WI38 (cell line): ENCODE measurements around the gene ERGIC1.

Source experiments
- H3K4me3 ChIP-seq: 2 replicates; pipeline ENCODE4 v1.5.1; 2011; ENCODE audit warnings: low read depth, mild to moderate bottlenecking, control low read depth, low read length
- TF ChIP-seq, protein P1 (sequence below): IDR thresholded peaks from 2 replicates; pipeline ENCODE4 v1.5.1; 2012; ENCODE audit warnings: low read depth, mild to moderate bottlenecking, control low read depth, low read length

The ERGIC1 gene

DNA sequence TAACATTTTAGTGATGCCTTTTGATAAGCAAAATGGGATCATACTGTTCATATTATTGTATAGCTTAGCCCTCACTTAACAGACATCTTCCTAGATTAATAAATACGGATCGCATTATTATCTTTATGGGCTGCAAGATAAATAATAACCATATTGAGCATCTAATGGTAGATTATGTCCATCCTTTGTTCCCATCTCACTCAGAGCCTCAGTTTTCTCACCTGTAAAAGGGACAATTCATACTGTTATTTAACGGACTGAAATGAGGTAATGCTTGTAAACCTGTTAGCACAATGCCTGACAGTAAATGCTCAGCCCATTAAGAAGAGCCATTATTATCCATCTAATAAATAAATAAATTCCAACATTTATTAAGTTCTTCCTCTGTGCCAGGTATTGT is 122.2 kb downstream of the ERGIC1 start:
- TF ChIP-seq, protein P1, sequence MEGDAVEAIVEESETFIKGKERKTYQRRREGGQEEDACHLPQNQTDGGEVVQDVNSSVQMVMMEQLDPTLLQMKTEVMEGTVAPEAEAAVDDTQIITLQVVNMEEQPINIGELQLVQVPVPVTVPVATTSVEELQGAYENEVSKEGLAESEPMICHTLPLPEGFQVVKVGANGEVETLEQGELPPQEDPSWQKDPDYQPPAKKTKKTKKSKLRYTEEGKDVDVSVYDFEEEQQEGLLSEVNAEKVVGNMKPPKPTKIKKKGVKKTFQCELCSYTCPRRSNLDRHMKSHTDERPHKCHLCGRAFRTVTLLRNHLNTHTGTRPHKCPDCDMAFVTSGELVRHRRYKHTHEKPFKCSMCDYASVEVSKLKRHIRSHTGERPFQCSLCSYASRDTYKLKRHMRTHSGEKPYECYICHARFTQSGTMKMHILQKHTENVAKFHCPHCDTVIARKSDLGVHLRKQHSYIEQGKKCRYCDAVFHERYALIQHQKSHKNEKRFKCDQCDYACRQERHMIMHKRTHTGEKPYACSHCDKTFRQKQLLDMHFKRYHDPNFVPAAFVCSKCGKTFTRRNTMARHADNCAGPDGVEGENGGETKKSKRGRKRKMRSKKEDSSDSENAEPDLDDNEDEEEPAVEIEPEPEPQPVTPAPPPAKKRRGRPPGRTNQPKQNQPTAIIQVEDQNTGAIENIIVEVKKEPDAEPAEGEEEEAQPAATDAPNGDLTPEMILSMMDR = no peak
- no peak overlapping the region for H3K4me3 ChIP-seq

DNA sequence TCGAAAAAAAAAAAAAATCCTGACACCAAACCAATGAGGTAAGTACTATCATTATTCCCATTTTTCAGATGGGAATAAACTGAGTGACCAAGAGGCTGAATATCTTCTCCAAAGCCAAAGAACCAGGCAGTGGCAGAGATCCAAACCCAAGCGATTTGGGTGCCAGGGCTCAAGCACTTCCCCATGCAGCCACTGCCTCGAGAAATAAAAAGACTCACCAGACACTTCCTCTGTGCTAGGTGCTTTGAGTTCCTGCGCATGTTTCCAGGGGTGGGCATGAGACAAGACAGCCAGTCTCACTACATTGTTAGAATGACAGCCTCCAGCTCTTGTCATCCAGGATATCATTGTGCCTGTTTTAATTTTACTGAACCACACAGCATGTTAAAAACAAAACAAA is 122.9 kb downstream of the ERGIC1 start:
- no peak overlapping the region for H3K4me3 ChIP-seq
- TF ChIP-seq, protein P1 = no peak

DNA sequence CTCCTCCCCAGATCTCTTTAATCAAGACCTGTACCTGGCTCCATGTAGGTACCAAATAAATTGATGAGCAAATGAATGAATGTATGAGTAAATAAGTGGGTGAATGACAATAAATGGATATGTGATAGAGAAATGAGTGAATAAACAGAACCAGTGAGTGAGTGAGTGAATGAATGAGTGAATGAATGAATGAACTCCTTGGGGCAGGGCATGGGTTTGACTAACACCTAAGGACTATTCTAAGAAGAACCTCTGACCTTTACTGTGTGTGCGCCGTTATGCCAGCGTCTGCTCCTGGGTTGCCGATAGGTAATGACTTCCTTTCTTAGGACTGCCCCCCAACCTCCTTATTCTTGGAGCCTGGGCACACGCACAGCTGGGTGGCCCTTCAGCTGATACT is 123.4 kb downstream of the ERGIC1 start:
- no peak overlapping the region for H3K4me3 ChIP-seq
- TF ChIP-seq, protein P1 = no peak

DNA sequence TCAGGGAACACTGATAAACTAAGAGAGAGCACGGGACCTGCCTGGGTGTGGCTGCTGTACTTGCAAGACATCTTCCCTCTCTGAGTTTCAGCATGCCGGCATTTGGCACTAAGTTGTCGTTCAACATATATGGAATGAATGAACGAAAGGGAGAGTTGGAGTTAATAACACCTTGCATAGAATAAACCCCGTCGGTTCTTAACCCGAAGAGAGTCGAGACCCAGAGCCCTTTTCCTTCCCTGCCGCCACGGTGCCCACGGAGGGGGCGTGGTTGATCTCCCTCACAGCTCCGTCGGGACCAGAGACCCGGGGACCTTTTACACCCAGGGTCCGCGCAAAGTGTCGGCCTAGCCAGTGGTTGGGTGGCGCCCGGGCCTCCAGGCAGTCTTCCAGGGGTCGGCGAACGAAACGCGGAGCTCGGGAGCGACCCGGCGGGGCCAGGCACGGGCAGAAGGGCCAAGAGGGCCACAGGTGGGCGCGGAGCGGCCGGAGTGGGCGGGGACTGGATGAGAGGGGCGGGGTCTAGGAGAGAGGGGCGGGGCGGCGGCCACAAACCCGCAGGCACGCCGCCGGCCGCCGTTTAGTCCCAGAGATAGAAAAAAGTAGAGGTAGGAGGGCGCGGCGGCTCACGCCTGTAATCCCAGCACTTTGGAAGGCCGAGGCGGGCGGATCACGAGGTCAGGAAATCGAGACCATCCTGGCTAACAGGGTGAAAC is 124.4 kb downstream of the ERGIC1 start:
- H3K4me3 ChIP-seq = peak overlapping the region; percentile 90; the same call in 1 of the 2 replicates
- TF ChIP-seq, protein P1 = no peak

DNA sequence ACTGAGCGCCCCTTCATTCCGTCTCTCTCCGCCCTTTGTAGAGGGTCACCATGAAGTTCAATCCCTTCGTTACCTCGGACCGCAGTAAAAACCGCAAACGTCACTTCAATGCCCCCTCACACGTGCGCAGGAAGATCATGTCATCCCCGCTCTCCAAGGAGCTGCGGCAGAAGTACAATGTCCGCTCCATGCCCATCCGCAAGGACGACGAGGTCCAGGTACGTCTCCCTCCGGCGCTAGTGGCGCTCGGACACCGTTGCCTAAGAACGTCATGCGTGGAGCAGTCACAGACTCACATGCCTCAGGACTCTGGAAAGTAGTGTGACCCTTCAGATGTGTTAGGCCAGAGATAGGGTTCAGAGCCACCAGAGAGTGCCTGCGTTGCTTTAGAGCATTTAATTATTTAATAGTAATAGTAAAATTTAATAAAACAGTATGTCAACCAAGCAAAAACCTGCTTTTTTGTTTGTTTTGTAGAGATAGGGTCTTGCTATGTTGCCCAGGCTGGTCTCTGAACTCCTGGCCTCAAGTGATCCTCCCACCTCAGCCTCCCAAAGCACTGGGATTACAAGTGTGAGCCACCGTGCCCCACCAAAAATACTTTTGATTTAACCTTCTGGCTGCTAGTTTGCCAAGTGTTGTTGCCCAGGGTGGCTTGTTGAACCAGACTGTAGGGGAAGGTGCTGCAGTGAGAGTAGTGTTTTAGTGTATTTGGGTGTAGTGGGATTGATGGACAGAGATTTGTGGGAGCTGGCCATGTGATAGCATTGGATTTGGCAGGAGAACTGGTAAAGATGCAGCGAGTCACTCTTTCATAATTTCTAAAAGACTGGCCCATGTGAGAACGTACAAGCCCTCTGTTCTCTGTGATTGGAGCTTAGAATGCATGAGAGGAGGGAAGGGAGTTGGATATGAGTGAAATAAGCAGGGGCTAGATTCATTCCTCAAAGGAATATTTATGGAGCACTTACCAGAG is 126.1 kb downstream of the ERGIC1 start:
- peak overlapping the region; percentile 90 for H3K4me3 ChIP-seq
- TF ChIP-seq, protein P1 = no peak

DNA sequence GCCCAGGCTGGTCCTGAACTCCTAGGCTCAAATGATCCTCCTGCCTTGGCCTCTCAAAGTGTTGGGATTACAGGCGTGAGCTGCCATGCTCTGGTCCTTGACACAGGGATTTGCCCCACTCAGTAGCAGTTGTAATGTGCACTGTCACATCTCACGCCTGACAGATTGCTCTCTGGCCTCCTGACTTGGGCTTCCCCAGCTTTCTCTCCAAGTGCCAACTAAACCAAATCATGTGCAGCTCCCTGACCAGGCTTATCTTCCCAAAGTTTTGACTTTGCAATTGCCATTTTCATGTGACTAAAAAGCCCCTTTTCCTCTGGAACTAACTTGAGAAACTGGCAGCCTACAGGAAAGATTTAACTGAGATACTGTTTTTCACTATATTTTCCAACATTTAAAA is 135.9 kb downstream of the ERGIC1 start:
- no peak overlapping the region for H3K4me3 ChIP-seq
- TF ChIP-seq, protein P1 = no peak

DNA sequence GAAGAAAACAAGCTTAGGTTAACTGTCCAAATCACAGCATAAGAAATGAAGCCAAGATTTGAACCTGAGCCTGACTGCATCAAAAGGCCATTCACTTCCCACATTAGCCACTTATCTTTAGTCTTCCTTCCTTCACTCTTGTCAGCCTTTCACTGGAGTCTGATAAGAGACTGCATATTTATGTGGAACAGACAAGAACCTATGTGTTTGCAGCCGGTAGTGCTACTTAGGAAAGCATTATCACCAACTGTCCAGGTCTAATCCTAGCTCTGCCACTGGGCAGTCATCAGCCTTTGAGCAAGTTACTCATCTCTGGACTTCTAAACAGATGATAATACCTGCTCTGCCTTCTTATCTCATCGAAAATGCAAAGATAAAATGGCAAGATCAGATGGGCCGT is 137.4 kb downstream of the ERGIC1 start:
- TF ChIP-seq, protein P1 = no peak
- no peak overlapping the region for H3K4me3 ChIP-seq
